B cell (primary cell): ENCODE measurements around the gene TLCD3B. TPM values are rescaled to one million over a fixed set of nuclear protein-coding genes. Genes with fewer than 3 reads are reported as not detected.
"Not testable (repeated sequence)": the region's sequence is repeated elsewhere in the genome, so short reads cannot be mapped to it uniquely, and the experiment has no call there.

ENCODE experiments used
- ATAC-seq: fragments of 200-7000 bp; cut with Tn5 transposase; one replicate; pipeline ENCODE4 v1.10.0; 2021; ENCODE audit warnings: low read depth, mild to moderate bottlenecking, moderate number of reproducible peaks, moderate library complexity
- CTCF ChIA-PET: fragments of 350-600 bp; sonication (Branson Sonifier 250); formaldehyde crosslinking; loops from one replicate; lab custom pipeline; 2021; ENCODE audit warnings: antibody characterized with exemption, inconsistent platforms; lab: Charles Lee
- POLR2A ChIA-PET: fragments of 350-600 bp; sonication (Branson Sonifier 250); formaldehyde crosslinking; loops from one replicate; lab custom pipeline; 2021; ENCODE audit warnings: antibody characterized with exemption; lab: Charles Lee
- DNase-seq: peaks from one replicate; pipeline ENCODE4 v3.0.0; 2013
- H2AFZ ChIP-seq: 2 replicates; pipeline ENCODE4 v1.6.1; 2012; ENCODE audit warnings: mild to moderate bottlenecking, low read depth, low read length; ENCODE audit not compliant: insufficient read depth, poor library complexity, severe bottlenecking
- H3K27ac ChIP-seq, 2 donors: 1 replicate in 1 of 2; 2 replicates in 1 of 2; pipeline ENCODE4 v1.5.1; 2012 to 2013; ENCODE audit warnings: low read length in 2 of 2, mild to moderate bottlenecking in 2 of 2, moderate library complexity in 1 of 2
- H3K27me3 ChIP-seq, 4 experiments: fragments of 200-600 bp in 1 of 4; sonication (generic) in 1 of 4; replicated peaks in 1 of 4; 1 replicate in 2 of 4; 2 replicates in 2 of 4; pipeline versions ENCODE4 v1.6.1 to v1.7.0; 2013 to 2016; ENCODE audit warnings: low read length in 3 of 4, mild to moderate bottlenecking in 2 of 4, mixed read lengths in 1 of 4, moderate library complexity in 1 of 4; ENCODE audit not compliant: insufficient read depth in 4 of 4, control insufficient read depth in 3 of 4; ENCODE audit errors: control extremely low read depth in 1 of 4
- H3K36me3 ChIP-seq, 2 experiments: replicated peaks in 1 of 2; 1 replicate in 1 of 2; 2 replicates in 1 of 2; pipeline versions ENCODE4 v1.6.1 to v1.7.1; 2013; ENCODE audit warnings: low read length in 1 of 2; ENCODE audit not compliant: insufficient read depth in 2 of 2, control insufficient read depth in 1 of 2; ENCODE audit errors: control extremely low read depth in 1 of 2, extremely low read depth in 1 of 2
- H3K4me1 ChIP-seq, 2 donors: fragments of 200-600 bp in 1 of 2; sonication (generic) in 1 of 2; 1 replicate in 1 of 2; 2 replicates in 1 of 2; pipeline versions ENCODE4 v1.5.1 to v1.6.1; 2013 to 2017; ENCODE audit warnings: low read length in 2 of 2; ENCODE audit not compliant: control insufficient read depth in 2 of 2, insufficient read depth in 2 of 2
- H3K4me2 ChIP-seq: replicated peaks from 2 replicates; pipeline ENCODE3; 2012; ENCODE audit warnings: mild to moderate bottlenecking, low read depth, low read length; ENCODE audit not compliant: poor library complexity, severe bottlenecking
- H3K4me3 ChIP-seq, 5 experiments: fragments of 200-600 bp in 1 of 5; sonication (generic) in 1 of 5; 1 replicate in 3 of 5; 2 replicates in 2 of 5; pipeline versions ENCODE4 v1.5.1 to v1.7.0; 2011 to 2016; ENCODE audit warnings: low read length in 4 of 5, mild to moderate bottlenecking in 4 of 5, low read depth in 2 of 5, control low read depth in 1 of 5, moderate library complexity in 1 of 5; ENCODE audit not compliant: insufficient read depth in 1 of 5; ENCODE audit errors: control extremely low read depth in 1 of 5, extremely low read depth in 1 of 5
- H3K79me2 ChIP-seq: fragments of 200-600 bp; sonication (generic); one replicate; pipeline ENCODE4 v1.6.0; 2016; ENCODE audit warnings: low read length; ENCODE audit not compliant: control insufficient read depth, insufficient read depth
- H3K9ac ChIP-seq: fragments of 200-600 bp; sonication (generic); 2 replicates; pipeline ENCODE4 v1.6.1; 2017; ENCODE audit warnings: mild to moderate bottlenecking, low read length, moderate library complexity
- H3K9me3 ChIP-seq, 3 donors: one replicate each; pipeline versions ENCODE4 v1.6.1 to v1.7.1; 2013; ENCODE audit warnings: low read length in 2 of 3; ENCODE audit not compliant: control insufficient read depth in 2 of 3, insufficient read depth in 1 of 3; ENCODE audit errors: control extremely low read depth in 1 of 3
- H4K20me1 ChIP-seq: 2 replicates; pipeline ENCODE4 v1.6.0; 2012; ENCODE audit warnings: mild to moderate bottlenecking, low read length; ENCODE audit not compliant: insufficient read depth, control insufficient read depth, poor library complexity, severe bottlenecking
- H3K27ac Mint-ChIP-seq: one replicate; pipeline ENCODE4 v1.8.0; 2021; ENCODE audit warnings: mixed read lengths
- H3K27me3 Mint-ChIP-seq: one replicate; pipeline ENCODE4 v1.8.0; 2021; ENCODE audit warnings: mixed read lengths
- H3K4me1 Mint-ChIP-seq: one replicate; pipeline ENCODE4 v1.8.0; 2021; ENCODE audit warnings: mixed read lengths
- H3K4me3 Mint-ChIP-seq: one replicate; pipeline ENCODE4 v1.8.0; 2021; ENCODE audit warnings: mixed read lengths
- H3K9me3 Mint-ChIP-seq: one replicate; pipeline ENCODE4 v1.8.0; 2022; ENCODE audit warnings: mixed read lengths; ENCODE audit not compliant: insufficient read depth
- EZH2 ChIP-seq: IDR thresholded peaks from 2 replicates; pipeline ENCODE4 v1.6.1; 2012; ENCODE audit warnings: borderline replicate concordance, low read depth, mild to moderate bottlenecking, moderate library complexity, low read length; ENCODE audit not compliant: insufficient read depth, poor library complexity, severe bottlenecking
- WGBS: methylation state at CpG from one replicate; pipeline ENCODE4 v1.1.5; 2013; ENCODE audit warnings: missing lambda C conversion rate; ENCODE audit not compliant: insufficient coverage; 5-methylcytosine and 5-hydroxymethylcytosine counted together
- intact Hi-C: fragments of 100-400 bp; cut with micrococcal nuclease; formaldehyde crosslinking; loops from one replicate; pipeline ENCODE4 v1.10.0; 2022
- polyA plus RNA-seq: library from polyadenylated mRNA; depleted of rRNA; stranded (reverse); fragments of >200 nt; gene quantifications from 2 replicates; pipeline ENCODE4 v1.2.3, GENCODE V29; 2012
- total RNA-seq, 2 donors: library from RNA; stranded (reverse); fragments of 120-200 nt in 1 of 2; gene quantifications; 1 replicate in 1 of 2; 2 replicates in 1 of 2; pipeline versions ENCODE4 v1.2.3 to v1.2.4, GENCODE V29; 2013 to 2022
- TF ChIP-seq, protein P1 (sequence below): fragments of 200-600 bp; IDR thresholded peaks from one replicate; pipeline ENCODE4 v1.8.0; 2022; ENCODE audit warnings: antibody characterized with exemption, mild to moderate bottlenecking

The TLCD3B gene
- total and polyA plus RNA-seq, 2 donors (not counting 1 experiment from before 2014, with no cell fraction given): not detected

DNA sequence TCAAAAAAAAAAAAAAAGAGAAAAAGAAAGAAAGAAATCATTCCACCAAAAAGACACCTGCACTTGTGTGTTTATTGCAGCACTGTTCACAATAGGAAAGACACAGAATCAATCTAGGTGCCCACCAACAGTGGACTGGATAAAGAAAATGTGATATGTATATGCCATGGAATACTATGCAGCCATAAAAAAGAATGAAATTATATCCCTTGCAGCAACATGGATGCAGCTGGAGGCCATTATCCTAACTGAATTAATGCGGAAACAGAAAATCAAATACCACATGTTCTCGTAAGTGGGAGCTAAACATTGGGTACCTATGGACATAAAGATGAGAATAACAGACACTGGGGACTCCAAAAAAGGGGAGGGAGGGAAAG is 13.8 kb downstream of the TLCD3B start:
- no peak for DNase-seq
- H3K36me3 ChIP-seq: no peaks in the 10 kb centered on the region
- Mint-ChIP-seq H3K4me1 (peaks cover 16% of the 10 kb centered on the region), H3K27ac (no peak overlapping the region), H3K4me3 (no peak overlapping the region), H3K27me3 (peaks cover 4% of the 10 kb centered on the region), H3K9me3 (no peaks in the 10 kb centered on the region)
- H3K4me1 ChIP-seq: peaks cover 6 to 11% of the 10 kb centered on the region in 2 donors
- peaks cover 0 to 3% (median 0%) of the 10 kb centered on the region in 3 donors for H3K9me3 ChIP-seq
- WGBS: no CpG with 5 or more reads among the region's 2 CpGs
- ChIA-PET CTCF (interaction anchor here (1.0 to 3.8 kb wide), 3 partner anchors 12 to 294 kb away, joined by 3 to 18 read pairs (median 4); partner anchors contain the start of gene TLCD3B), POLR2A (no interaction called here)
- no peak for ATAC-seq
- no peak overlapping the region for H3K9ac ChIP-seq
- intact Hi-C loops: no loop called here
- no peaks in the 10 kb centered on the region for H3K79me2 ChIP-seq
- no peak overlapping the region for H3K4me3 ChIP-seq
- H3K27ac ChIP-seq: no peak overlapping the region
- no peaks in the 10 kb centered on the region for H4K20me1 ChIP-seq
- H3K27me3 ChIP-seq: peaks cover 0 to 1% (median under 1%) of the 10 kb centered on the region in 4 experiments
- H2AFZ ChIP-seq: no peak overlapping the region
- TF ChIP-seq, protein P1, sequence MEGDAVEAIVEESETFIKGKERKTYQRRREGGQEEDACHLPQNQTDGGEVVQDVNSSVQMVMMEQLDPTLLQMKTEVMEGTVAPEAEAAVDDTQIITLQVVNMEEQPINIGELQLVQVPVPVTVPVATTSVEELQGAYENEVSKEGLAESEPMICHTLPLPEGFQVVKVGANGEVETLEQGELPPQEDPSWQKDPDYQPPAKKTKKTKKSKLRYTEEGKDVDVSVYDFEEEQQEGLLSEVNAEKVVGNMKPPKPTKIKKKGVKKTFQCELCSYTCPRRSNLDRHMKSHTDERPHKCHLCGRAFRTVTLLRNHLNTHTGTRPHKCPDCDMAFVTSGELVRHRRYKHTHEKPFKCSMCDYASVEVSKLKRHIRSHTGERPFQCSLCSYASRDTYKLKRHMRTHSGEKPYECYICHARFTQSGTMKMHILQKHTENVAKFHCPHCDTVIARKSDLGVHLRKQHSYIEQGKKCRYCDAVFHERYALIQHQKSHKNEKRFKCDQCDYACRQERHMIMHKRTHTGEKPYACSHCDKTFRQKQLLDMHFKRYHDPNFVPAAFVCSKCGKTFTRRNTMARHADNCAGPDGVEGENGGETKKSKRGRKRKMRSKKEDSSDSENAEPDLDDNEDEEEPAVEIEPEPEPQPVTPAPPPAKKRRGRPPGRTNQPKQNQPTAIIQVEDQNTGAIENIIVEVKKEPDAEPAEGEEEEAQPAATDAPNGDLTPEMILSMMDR: no peak
- no peak for TF ChIP-seq EZH2
- no peak overlapping the region for H3K4me2 ChIP-seq

DNA sequence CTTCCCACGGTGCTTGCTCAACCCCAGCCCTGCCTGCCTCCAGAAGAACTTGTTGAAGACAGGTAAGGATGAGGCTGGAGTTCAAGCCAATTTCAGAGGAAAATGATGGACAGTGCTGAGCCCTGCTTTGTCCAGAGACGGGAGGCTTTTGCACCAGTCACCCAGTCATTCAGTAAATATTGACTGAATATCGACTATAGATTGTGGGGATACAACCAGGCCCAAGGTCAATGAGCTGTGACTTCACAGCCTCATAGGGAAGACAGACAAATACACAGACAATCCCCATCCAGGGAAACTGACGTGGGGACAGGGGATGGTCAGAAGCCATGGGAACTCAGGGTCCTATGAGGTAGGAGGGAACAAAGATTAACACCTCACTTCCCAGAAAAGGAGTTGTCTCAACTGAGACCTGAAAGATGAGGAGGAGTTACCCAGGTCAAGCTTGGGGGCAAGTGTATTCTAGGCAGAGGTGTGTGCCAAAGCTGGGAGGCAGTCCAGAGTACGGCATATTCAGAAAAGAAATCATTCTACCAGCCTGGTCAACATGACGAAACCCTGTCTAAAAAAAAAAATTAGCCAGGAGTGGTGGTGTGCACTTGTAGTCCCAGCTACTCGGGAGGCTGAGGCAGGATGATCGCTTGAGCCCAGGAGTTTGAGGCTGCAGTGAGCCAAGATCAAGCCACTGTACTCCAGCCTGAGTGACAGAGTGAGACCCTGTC is 14.4 kb downstream of the TLCD3B start:
- H4K20me1 ChIP-seq: no peaks in the 10 kb centered on the region
- POLR2A ChIA-PET: no interaction called here
- H3K4me2 ChIP-seq: no peak overlapping the region
- Mint-ChIP-seq H3K4me3 (no peak overlapping the region), H3K27me3 (peaks cover 8% of the 10 kb centered on the region), H3K27ac (no peak overlapping the region), H3K4me1 (peaks cover 20% of the 10 kb centered on the region), H3K9me3 (no peaks in the 10 kb centered on the region)
- H3K4me1 ChIP-seq: peaks cover 11 to 14% of the 10 kb centered on the region in 2 donors
- CTCF ChIA-PET: interaction anchor here (1.0 to 3.8 kb wide), 3 partner anchors 12 to 294 kb away, joined by 3 to 18 read pairs (median 4); partner anchors contain the start of gene TLCD3B
- DNase-seq: no peak
- peaks cover 0 to 6% (median 0%) of the 10 kb centered on the region in 3 donors for H3K9me3 ChIP-seq
- peaks cover 0 to 7% (median 6%) of the 10 kb centered on the region in 4 experiments for H3K27me3 ChIP-seq
- H3K4me3 ChIP-seq: no peak overlapping the region
- WGBS: 100% methylated on average over 2 of the region's 8 CpGs
- H3K79me2 ChIP-seq: no peaks in the 10 kb centered on the region
- ATAC-seq: no peak
- intact Hi-C loops: no loop called here
- TF ChIP-seq, protein P1: no peak
- no peak for TF ChIP-seq EZH2
- no peak overlapping the region for H3K9ac ChIP-seq
- H2AFZ ChIP-seq: no peak overlapping the region
- no peak overlapping the region for H3K27ac ChIP-seq
- no peaks in the 10 kb centered on the region for H3K36me3 ChIP-seq

DNA sequence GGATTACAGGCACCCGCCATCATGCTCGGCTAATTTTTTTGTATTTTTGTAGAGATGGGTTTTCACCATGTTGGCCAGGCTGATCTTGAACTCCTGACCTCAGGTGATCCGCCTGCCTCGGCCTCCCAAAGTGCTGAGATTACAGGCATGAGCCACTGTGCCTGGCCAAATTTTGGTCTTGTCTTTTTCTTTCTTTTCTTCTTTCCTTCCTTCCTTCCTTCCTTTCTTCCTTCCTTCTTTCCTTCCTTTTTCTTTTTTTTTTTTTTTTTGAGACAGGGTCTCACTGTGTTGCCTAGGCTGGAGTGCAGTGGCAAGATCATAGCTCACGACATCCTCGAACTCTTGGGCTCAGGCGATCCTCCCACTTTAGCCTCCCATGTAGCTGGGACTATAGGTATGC is 15.6 kb downstream of the TLCD3B start:
- ATAC-seq, H3K27ac Mint-ChIP-seq, H3K4me3 ChIP-seq, H3K9me3 Mint-ChIP-seq, H4K20me1 ChIP-seq, H3K79me2 ChIP-seq, H2AFZ ChIP-seq, H3K9me3 ChIP-seq, DNase-seq, H3K27me3 Mint-ChIP-seq, H3K4me2 ChIP-seq, intact Hi-C loops, H3K4me3 Mint-ChIP-seq, H3K36me3 ChIP-seq, H3K9ac ChIP-seq, H3K27ac ChIP-seq: not testable (repeated sequence)
- H3K4me1 Mint-ChIP-seq: peaks cover 12% of the 10 kb centered on the region
- peaks cover 0 to 16% (median 11%) of the 10 kb centered on the region in 4 experiments for H3K27me3 ChIP-seq
- WGBS: 96% methylated on average over 4 of the region's 7 CpGs
- H3K4me1 ChIP-seq: peaks cover 11 to 16% of the 10 kb centered on the region in 2 donors
- CTCF ChIA-PET: interaction anchor here (0.6 kb wide), 1 partner anchor 33 kb away, joined by 5 read pairs; no protein-coding TSS in a partner anchor
- POLR2A ChIA-PET: interaction anchor here (0.7 kb wide), 1 partner anchor 10 kb away, joined by 4 read pairs; no protein-coding TSS in a partner anchor
